NCI-H1694 treated with DMSO at 0.1 percent for 48 hours (cell line): ENCODE results near the gene CDH12.

Experiments
- DNase-seq: peaks from one replicate; lab custom pipeline; 2025; lab: John Stamatoyannopoulos, UW

CDH12 gene

GRCh38 chr5:22764736-22765135 lies 88.4 kb downstream of the CDH12 start:
- DNase-seq, result no peak

- no peak for DNase-seq
These were observed 95.4 kb downstream of the CDH12 start for GRCh38 chr5:22757776-22758175.

- peak; percentile 72 for DNase-seq
These were observed 99.0 kb downstream of the CDH12 start for GRCh38 chr5:22754155-22754554.

GRCh38 chr5:22751536-22751935 lies 101.6 kb downstream of the CDH12 start:
- DNase-seq, result no peak

GRCh38 chr5:22736443-22737003 lies 116.6 kb downstream of the CDH12 start:
- no peak for DNase-seq

- DNase-seq, result no peak
These were observed 118.2 kb downstream of the CDH12 start for GRCh38 chr5:22734907-22735306.

- DNase-seq, result no peak
These were observed 124.5 kb downstream of the CDH12 start for GRCh38 chr5:22728610-22729009.

- DNase-seq, result no peak
These were observed 130.7 kb downstream of the CDH12 start for GRCh38 chr5:22722491-22722890.

- DNase-seq, result no peak
These were observed 131.1 kb downstream of the CDH12 start for GRCh38 chr5:22722056-22722455.

- DNase-seq, result no peak
These were observed 133.3 kb downstream of the CDH12 start for GRCh38 chr5:22719842-22720241.

GRCh38 chr5:22710660-22711059 lies 142.5 kb downstream of the CDH12 start:
- DNase-seq, result no peak

GRCh38 chr5:22709743-22710142 lies 143.4 kb downstream of the CDH12 start:
- DNase-seq, result no peak

- DNase-seq, result no peak
These were observed 144.3 kb downstream of the CDH12 start for GRCh38 chr5:22708770-22709328.

GRCh38 chr5:22706901-22707300 lies 146.2 kb downstream of the CDH12 start:
- no peak for DNase-seq

GRCh38 chr5:22699319-22699718 lies 153.8 kb downstream of the CDH12 start:
- no peak for DNase-seq

GRCh38 chr5:22693121-22693520 lies 160.0 kb downstream of the CDH12 start:
- no peak for DNase-seq

- no peak for DNase-seq
These were observed 170.1 kb downstream of the CDH12 start for GRCh38 chr5:22683050-22683449.

- DNase-seq, result no peak
These were observed 174.3 kb downstream of the CDH12 start for GRCh38 chr5:22678886-22679285.

- no peak for DNase-seq
These were observed 180.0 kb downstream of the CDH12 start for GRCh38 chr5:22673131-22673530.

- no peak for DNase-seq
These were observed 183.8 kb downstream of the CDH12 start for GRCh38 chr5:22669345-22669744.

GRCh38 chr5:22665801-22666200 lies 187.3 kb downstream of the CDH12 start:
- DNase-seq, result no peak

GRCh38 chr5:22663134-22663533 lies 190.0 kb downstream of the CDH12 start:
- no peak for DNase-seq

GRCh38 chr5:22662391-22662790 lies 190.8 kb downstream of the CDH12 start:
- no peak for DNase-seq

- DNase-seq, result no peak
These were observed 201.8 kb downstream of the CDH12 start for GRCh38 chr5:22651355-22651754.
